DND-41 (cell line): ENCODE results near the gene DLGAP4.

Source experiments
- ATAC-seq: fragments of 200-7000 bp; cut with Tn5 transposase; 3 replicates; pipeline ENCODE4 v1.9.1; 2021; ENCODE audit warnings: low read depth; ENCODE audit not compliant: insufficient read depth
- DNase-seq: peaks from one replicate; pipeline ENCODE4 v3.0.0-alpha.2; 2020
- H2AFZ ChIP-seq: 2 replicates; pipeline ENCODE4 v1.6.0; 2012; ENCODE audit warnings: low read depth, low read length
- H3K27ac ChIP-seq: 2 replicates; pipeline ENCODE4 v1.5.1; 2012; ENCODE audit warnings: low read length, inconsistent platforms
- H3K27me3 ChIP-seq: fragments of 200-600 bp; sonication (generic); 2 replicates; pipeline ENCODE4 v1.6.0; 2012; ENCODE audit warnings: low read length, mild to moderate bottlenecking, inconsistent platforms; ENCODE audit not compliant: insufficient read depth, poor library complexity
- H3K36me3 ChIP-seq: 2 replicates; pipeline ENCODE4 v1.5.1; 2012; ENCODE audit warnings: low read length, inconsistent platforms; ENCODE audit not compliant: insufficient read depth
- H3K4me1 ChIP-seq: 2 replicates; pipeline ENCODE4 v1.5.1; 2012; ENCODE audit warnings: mild to moderate bottlenecking, low read length; ENCODE audit not compliant: insufficient read depth
- H3K4me2 ChIP-seq: 2 replicates; pipeline ENCODE4 v1.6.0; 2012; ENCODE audit warnings: mild to moderate bottlenecking, moderate library complexity, low read length, inconsistent platforms; ENCODE audit not compliant: insufficient read depth
- H3K4me3 ChIP-seq, 2 experiments: fragments of 200-600 bp in 1 of 2; shearing (Covaris generic) in 1 of 2; 2 replicates each; pipeline ENCODE4 v1.5.1; 2012 to 2016; ENCODE audit warnings: inconsistent platforms in 2 of 2, low read length in 2 of 2, mild to moderate bottlenecking in 2 of 2, low read depth in 1 of 2, moderate library complexity in 1 of 2
- H3K79me2 ChIP-seq: 2 replicates; pipeline ENCODE4 v1.6.0; 2012; ENCODE audit warnings: low read length, inconsistent platforms; ENCODE audit not compliant: insufficient read depth
- H3K9ac ChIP-seq: 2 replicates; pipeline ENCODE4 v1.6.0; 2012; ENCODE audit warnings: low read depth, mild to moderate bottlenecking, inconsistent platforms, low read length, moderate library complexity
- H3K9me3 ChIP-seq: 2 replicates; pipeline ENCODE4 v1.5.1; 2012; ENCODE audit warnings: low read length, moderate library complexity, mild to moderate bottlenecking, inconsistent platforms; ENCODE audit not compliant: insufficient read depth, severe bottlenecking
- H4K20me1 ChIP-seq: 2 replicates; pipeline ENCODE4 v1.6.0; 2012; ENCODE audit warnings: low read length; ENCODE audit not compliant: insufficient read depth
- CTCF ChIP-seq: IDR thresholded peaks from 2 replicates; pipeline ENCODE4 v1.5.1; 2012; ENCODE audit warnings: borderline replicate concordance, low read length, moderate library complexity, mild to moderate bottlenecking; ENCODE audit not compliant: poor library complexity, severe bottlenecking; ENCODE audit errors: extremely low read depth
- EZH2 ChIP-seq: IDR thresholded peaks from 3 replicates; pipeline ENCODE4 v1.6.1; 2012; ENCODE audit warnings: borderline replicate concordance, low read depth, mild to moderate bottlenecking, moderate library complexity, low read length, inconsistent platforms; ENCODE audit not compliant: severe bottlenecking

DLGAP4 gene

GRCh38 chr20:36385503-36385902 lies 79.4 kb downstream of the DLGAP4 start:
- no peak overlapping the region for H3K27ac ChIP-seq
- no peaks in the 10 kb centered on the region for H3K9me3 ChIP-seq
- no peak overlapping the region for H3K9ac ChIP-seq
- no peak overlapping the region for H3K4me2 ChIP-seq
- H4K20me1 ChIP-seq: peaks cover 19% of the 10 kb centered on the region
- peaks cover 2% of the 10 kb centered on the region for H3K27me3 ChIP-seq
- H2AFZ ChIP-seq: no peak overlapping the region
- H3K4me3 ChIP-seq: no peak overlapping the region
- DNase-seq: no peak
- no peaks in the 10 kb centered on the region for H3K79me2 ChIP-seq
- H3K36me3 ChIP-seq: no peaks in the 10 kb centered on the region
- ATAC-seq: no peak
- no peak for TF ChIP-seq CTCF
- TF ChIP-seq EZH2: no peak
- no peaks in the 10 kb centered on the region for H3K4me1 ChIP-seq

GRCh38 chr20:36386236-36386635 lies 80.1 kb downstream of the DLGAP4 start:
- peaks cover 19% of the 10 kb centered on the region for H4K20me1 ChIP-seq
- H3K4me2 ChIP-seq: no peak overlapping the region
- H2AFZ ChIP-seq: no peak overlapping the region
- no peaks in the 10 kb centered on the region for H3K36me3 ChIP-seq
- ATAC-seq (no peak), DNase-seq (no peak)
- TF ChIP-seq CTCF (no peak), EZH2 (no peak)
- H3K4me1 ChIP-seq: no peaks in the 10 kb centered on the region
- no peaks in the 10 kb centered on the region for H3K79me2 ChIP-seq
- H3K27me3 ChIP-seq: peaks cover 2% of the 10 kb centered on the region
- H3K4me3 ChIP-seq: no peak overlapping the region
- H3K9me3 ChIP-seq: no peaks in the 10 kb centered on the region
- no peak overlapping the region for H3K27ac ChIP-seq
- no peak overlapping the region for H3K9ac ChIP-seq

GRCh38 chr20:36390269-36390668 lies 84.1 kb downstream of the DLGAP4 start:
- no peak overlapping the region for H3K27ac ChIP-seq
- DNase-seq (no peak), ATAC-seq (no peak)
- peaks cover 7% of the 10 kb centered on the region for H3K27me3 ChIP-seq
- no peaks in the 10 kb centered on the region for H3K79me2 ChIP-seq
- no peak overlapping the region for H2AFZ ChIP-seq
- H3K36me3 ChIP-seq: no peaks in the 10 kb centered on the region
- H3K9me3 ChIP-seq: no peaks in the 10 kb centered on the region
- no peak for TF ChIP-seq EZH2
- TF ChIP-seq CTCF: no peak
- no peak overlapping the region for H3K4me3 ChIP-seq
- H3K9ac ChIP-seq: no peak overlapping the region
- H3K4me2 ChIP-seq: no peak overlapping the region
- peaks cover 10% of the 10 kb centered on the region for H4K20me1 ChIP-seq
- H3K4me1 ChIP-seq: no peaks in the 10 kb centered on the region
